ENCODE measurements around the gene PAX8. TPM values are rescaled to one million over a fixed set of nuclear protein-coding genes. Genes with fewer than 3 reads are reported as not detected.
"Not testable (repeated sequence)": the region's sequence is repeated elsewhere in the genome, so short reads cannot be mapped to it uniquely, and the experiment has no call there.

PAX8 gene
- total RNA-seq, 1 donor from 2014 or later, result 0.44 TPM

DNA sequence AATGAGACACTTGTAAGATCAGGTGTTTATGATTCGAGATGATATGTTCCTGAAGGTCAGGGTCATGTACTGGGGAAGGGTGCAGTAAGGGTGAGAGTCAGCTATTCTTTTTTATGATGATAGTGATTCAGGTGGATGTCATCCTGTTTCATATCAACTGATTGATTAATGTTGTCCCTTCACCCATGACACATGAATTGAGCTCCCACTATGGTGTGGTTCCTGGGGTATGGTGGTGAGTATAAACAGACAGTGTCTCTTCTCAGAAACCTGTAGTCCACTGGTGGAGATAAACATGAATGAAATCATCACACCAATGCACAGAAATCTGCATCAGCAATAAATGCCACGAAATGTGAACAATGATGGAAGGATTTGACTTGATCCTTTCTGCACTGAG, 37.4 kb upstream of the PAX8 start:
- no peaks in the 10 kb centered on the region for H3K4me1 ChIP-seq
- H3K4me3 ChIP-seq, result no peak overlapping the region
- intact Hi-C loops (cut with micrococcal nuclease), result no loop called here
- TF ChIP-seq, protein P1, sequence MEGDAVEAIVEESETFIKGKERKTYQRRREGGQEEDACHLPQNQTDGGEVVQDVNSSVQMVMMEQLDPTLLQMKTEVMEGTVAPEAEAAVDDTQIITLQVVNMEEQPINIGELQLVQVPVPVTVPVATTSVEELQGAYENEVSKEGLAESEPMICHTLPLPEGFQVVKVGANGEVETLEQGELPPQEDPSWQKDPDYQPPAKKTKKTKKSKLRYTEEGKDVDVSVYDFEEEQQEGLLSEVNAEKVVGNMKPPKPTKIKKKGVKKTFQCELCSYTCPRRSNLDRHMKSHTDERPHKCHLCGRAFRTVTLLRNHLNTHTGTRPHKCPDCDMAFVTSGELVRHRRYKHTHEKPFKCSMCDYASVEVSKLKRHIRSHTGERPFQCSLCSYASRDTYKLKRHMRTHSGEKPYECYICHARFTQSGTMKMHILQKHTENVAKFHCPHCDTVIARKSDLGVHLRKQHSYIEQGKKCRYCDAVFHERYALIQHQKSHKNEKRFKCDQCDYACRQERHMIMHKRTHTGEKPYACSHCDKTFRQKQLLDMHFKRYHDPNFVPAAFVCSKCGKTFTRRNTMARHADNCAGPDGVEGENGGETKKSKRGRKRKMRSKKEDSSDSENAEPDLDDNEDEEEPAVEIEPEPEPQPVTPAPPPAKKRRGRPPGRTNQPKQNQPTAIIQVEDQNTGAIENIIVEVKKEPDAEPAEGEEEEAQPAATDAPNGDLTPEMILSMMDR (IDR thresholded peaks at IDR 0.05; ENCODE audit: borderline replicate concordance), result no peak
- peaks cover 22% of the 10 kb centered on the region for H3K27me3 ChIP-seq (ENCODE audit: low read depth)
- no peak for DNase-seq
- H3K36me3 ChIP-seq, result no peaks in the 10 kb centered on the region
- no peaks in the 10 kb centered on the region for H3K9me3 ChIP-seq (replicated peaks)
- no peak overlapping the region for H3K27ac ChIP-seq (replicated peaks)

DNA sequence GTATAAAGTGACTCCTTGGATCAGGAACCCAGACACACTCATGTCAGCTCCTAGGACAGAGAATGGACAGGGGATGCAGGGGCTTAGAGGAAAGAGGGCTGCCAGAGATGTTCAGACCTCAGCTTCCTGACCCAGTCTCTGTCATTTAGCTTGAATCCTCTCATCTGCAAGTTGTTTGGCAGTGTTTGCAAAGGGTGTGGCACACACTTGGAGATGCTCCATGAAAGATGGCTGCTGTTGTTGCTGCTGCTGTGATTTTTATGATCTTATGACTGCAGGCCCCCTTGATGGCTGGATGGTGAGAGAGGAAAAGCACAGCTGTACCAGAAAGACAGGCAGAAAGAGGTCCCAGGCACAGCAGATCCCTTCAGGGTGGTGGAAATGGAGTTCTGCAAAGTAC, 35.9 kb upstream of the PAX8 start:
- intact Hi-C loops (cut with micrococcal nuclease); H3K4me3 ChIP-seq; H3K9me3 ChIP-seq (replicated peaks); H3K36me3 ChIP-seq; DNase-seq; H3K27ac ChIP-seq (replicated peaks); H3K4me1 ChIP-seq: not testable (repeated sequence)
- peaks cover 22% of the 10 kb centered on the region for H3K27me3 ChIP-seq (ENCODE audit: low read depth)

DNA sequence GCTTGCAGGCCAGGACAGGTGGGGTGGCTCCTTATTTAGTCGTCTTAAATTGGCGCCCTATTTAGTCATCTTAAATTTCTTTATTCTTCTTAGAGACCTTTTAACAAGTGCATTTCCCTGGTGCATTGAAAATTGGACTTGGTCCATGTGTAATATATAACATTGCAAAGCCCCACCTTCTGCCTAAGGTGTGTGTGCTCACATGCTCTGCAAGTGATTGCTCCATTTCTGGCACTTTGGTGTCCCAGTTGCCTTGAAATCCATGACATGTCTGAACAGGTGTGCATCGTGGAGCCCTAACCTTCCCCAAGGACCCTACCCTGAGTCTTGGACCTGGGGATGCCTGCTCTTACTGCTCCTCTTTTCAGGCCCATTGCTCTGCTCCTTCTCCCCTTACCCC, 35.5 kb upstream of the PAX8 start:
- DNase-seq; intact Hi-C loops (cut with micrococcal nuclease); H3K9me3 ChIP-seq (replicated peaks); H3K36me3 ChIP-seq; H3K4me1 ChIP-seq; H3K4me3 ChIP-seq; H3K27ac ChIP-seq (replicated peaks): not testable (repeated sequence)
- peaks cover 21% of the 10 kb centered on the region for H3K27me3 ChIP-seq (ENCODE audit: low read depth)

DNA sequence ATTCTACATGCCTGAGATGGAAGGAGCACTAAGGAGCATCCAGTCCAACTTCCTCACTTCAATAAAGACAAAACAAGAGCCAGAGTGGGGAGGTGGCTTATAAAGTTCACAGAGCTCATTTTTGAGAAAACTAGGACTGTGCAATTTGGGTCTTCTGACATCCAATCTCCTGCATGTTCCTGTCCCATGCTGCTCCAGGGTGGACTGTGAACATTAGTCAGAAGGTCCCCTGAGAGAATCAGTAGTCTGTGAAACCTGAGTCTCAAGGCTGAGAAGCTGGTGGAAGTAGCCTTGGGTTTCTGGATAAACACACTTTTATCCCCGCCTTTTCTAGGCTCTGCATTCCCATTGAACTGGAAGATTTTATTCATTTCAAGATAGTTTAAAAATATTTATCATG, 33.1 kb upstream of the PAX8 start:
- intact Hi-C loops (cut with micrococcal nuclease), result not testable (repeated sequence)

DNA sequence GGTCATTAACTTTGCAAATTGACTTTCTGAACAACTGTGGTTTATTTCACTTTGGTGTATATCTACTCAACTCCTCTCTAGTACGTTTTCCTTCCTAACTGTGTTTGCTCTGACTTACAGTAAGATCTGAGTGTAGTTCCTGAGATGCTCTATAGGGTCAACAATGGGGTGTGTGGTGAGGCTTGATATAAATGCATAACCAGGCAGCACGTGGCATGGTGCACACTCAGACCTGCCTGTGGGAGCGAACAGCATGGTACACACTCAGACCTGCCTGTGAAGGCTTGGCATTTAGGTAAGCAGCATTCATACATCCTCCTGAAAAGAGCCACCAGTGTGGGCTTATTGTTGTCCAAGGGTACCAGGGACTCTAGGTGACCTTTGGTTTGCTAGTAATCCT, 32.5 kb upstream of the PAX8 start:
- intact Hi-C loops (cut with micrococcal nuclease); DNase-seq; H3K27ac ChIP-seq (replicated peaks); H3K9me3 ChIP-seq (replicated peaks); H3K4me1 ChIP-seq; H3K36me3 ChIP-seq; H3K4me3 ChIP-seq: not testable (repeated sequence)
- peaks cover 15% of the 10 kb centered on the region for H3K27me3 ChIP-seq (ENCODE audit: low read depth)

More for the DNA sequence above, 33.1 kb upstream of the PAX8 start:
- H3K9me3 ChIP-seq (replicated peaks); H3K4me1 ChIP-seq; DNase-seq; H3K27ac ChIP-seq (replicated peaks); H3K36me3 ChIP-seq; H3K4me3 ChIP-seq: not testable (repeated sequence)
- H3K27me3 ChIP-seq (ENCODE audit: low read depth), result peaks cover 20% of the 10 kb centered on the region

DNA sequence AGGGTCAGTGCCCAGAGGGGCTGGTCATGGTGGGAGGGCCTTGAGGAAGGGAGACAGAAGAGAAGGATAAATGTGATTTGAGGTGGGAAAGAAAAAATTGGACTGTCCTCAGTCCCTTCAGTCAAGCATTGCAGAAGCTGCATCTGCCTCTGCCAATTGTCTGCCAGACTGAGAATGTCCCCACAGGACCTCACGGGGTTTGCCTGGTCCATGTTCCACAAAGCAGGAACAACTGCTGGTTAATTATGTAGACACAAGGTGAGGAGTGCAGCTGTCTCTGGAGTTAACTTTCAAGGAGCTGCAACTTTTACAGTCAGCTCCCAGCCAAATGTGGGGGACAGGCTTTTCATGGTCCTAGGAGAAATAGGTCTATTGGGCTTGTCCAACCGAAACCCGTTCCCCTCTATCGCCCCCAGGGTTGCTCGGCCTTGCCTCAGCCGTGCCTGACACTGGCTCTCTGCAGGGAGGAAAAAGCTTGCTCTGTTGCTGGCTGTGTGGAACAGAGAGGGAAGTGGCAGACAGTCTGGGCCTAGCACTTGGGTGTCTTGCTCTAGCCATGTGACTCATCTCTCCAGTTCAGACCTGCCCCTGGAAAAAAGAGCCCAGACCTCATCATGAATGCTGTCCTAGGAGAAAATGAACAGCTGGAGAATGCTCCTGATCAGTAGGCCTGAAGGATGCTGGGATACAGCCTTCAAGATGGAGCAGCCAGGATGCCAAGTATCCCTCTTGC, 31.1 kb upstream of the PAX8 start:
- H3K36me3 ChIP-seq, result no peaks in the 10 kb centered on the region
- no peak overlapping the region for H3K27ac ChIP-seq (replicated peaks)
- H3K27me3 ChIP-seq (ENCODE audit: low read depth), result peaks cover 11% of the 10 kb centered on the region
- no peak overlapping the region for H3K4me3 ChIP-seq
- no peak for DNase-seq
- intact Hi-C loops (cut with micrococcal nuclease), result no loop called here
- H3K4me1 ChIP-seq, result no peaks in the 10 kb centered on the region
- no peaks in the 10 kb centered on the region for H3K9me3 ChIP-seq (replicated peaks)
- TF ChIP-seq, protein P1 (IDR thresholded peaks at IDR 0.05; ENCODE audit: borderline replicate concordance), result no peak

DNA sequence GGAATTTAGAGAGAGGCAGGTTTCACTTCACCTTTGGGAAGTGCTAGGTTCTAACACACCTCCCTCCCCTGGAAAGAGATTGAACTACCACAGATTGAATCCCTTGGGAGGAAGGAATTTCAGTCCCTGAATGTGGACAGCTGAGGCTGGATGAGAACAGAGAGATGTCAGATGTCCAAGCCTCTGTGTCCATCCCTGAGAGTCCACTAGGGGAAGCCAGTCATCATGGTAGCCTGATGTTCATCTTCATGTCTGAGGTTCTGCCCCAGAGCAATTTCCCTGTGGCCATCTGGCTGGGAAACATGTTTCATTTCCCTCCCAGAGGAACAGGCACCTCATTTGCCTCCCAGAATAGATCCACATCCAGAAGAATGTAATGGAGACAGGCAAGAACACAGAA, 30.1 kb upstream of the PAX8 start:
- H3K36me3 ChIP-seq; H3K27ac ChIP-seq (replicated peaks); H3K4me1 ChIP-seq; H3K4me3 ChIP-seq; DNase-seq; intact Hi-C loops (cut with micrococcal nuclease); H3K9me3 ChIP-seq (replicated peaks): not testable (repeated sequence)
- peaks cover 11% of the 10 kb centered on the region for H3K27me3 ChIP-seq (ENCODE audit: low read depth)

DNA sequence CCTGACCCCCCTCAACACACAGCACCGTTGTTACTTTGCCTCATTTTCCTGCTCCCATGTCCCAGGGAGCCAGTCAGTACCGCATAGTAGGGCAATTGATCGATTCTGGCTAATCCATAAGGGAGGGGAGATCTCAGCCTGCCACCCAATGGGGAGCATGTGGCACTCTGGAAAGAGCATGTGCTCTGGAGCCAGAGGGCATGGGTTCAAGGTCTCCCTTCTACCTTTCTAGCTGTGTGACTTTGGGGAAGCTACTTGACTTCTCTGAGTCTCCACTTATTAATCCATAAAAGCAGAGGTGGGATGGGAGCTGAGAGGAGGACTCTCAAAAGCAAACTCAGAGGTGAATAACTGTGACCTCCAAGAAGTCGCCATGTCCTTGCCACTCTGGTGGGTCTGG, 27.5 kb upstream of the PAX8 start:
- H3K27ac ChIP-seq (replicated peaks); H3K4me1 ChIP-seq; H3K36me3 ChIP-seq; H3K4me3 ChIP-seq; DNase-seq; H3K27me3 ChIP-seq (ENCODE audit: low read depth); intact Hi-C loops (cut with micrococcal nuclease); H3K9me3 ChIP-seq (replicated peaks): not testable (repeated sequence)

DNA sequence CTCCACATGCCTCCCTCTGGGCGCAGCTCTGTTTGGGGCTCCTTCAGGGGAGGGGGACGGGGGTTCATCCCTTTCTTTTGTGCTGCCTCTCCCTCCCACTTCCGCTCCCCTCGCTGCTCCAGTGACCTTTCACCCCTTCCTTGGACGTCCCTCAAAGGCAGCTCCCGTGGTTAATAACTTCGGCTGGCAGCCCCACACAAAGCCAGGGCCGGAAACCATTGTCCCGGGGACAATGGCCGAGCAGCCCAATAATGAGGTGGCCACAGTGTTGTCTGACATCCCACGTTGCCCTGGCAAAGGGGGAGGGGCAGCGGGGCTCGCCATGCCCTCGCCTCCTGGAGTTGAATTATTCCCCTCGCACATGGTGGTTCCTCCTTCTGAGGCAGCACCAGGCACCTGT, 27.0 kb upstream of the PAX8 start:
- intact Hi-C loops (cut with micrococcal nuclease), result not testable (repeated sequence)

More for the DNA sequence above, 27.0 kb upstream of the PAX8 start:
- not testable (repeated sequence) for H3K4me1 ChIP-seq; H3K27ac ChIP-seq (replicated peaks); DNase-seq; H3K4me3 ChIP-seq; H3K36me3 ChIP-seq; H3K27me3 ChIP-seq (ENCODE audit: low read depth); H3K9me3 ChIP-seq (replicated peaks)
